Fibroblast of skin of left biceps (primary cell): ENCODE data around the gene PKD2L2.
"Not testable (repeated sequence)": the region's sequence is repeated elsewhere in the genome, so short reads cannot be mapped to it uniquely, and the experiment has no call there.

ENCODE experiments used
- DNase-seq, 2 experiments: peaks; one replicate each; pipeline ENCODE4 v3.0.0-alpha.2; 2013; ENCODE audit warnings: low read depth in 2 of 2

PKD2L2 gene

DNA sequence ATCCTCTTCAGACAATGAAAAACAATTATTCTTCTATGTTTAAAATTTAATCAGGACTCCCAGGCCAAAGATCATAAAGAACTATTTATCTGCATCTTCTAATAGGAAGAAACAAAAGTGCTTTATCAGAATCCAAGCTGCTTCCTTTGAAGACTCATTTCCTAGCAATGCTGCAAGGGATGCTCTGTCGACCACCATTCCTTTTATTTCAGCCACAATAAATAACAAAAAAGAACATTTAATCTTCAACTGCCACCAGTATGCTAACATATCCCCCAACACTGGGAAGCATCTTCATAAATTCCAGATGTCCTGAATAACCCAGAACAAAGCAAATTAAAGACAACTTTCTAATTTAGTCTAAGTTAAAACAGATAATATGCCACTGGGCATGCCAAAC, 68.7 kb downstream of the PKD2L2 start:
- DNase-seq, result no peak

DNA sequence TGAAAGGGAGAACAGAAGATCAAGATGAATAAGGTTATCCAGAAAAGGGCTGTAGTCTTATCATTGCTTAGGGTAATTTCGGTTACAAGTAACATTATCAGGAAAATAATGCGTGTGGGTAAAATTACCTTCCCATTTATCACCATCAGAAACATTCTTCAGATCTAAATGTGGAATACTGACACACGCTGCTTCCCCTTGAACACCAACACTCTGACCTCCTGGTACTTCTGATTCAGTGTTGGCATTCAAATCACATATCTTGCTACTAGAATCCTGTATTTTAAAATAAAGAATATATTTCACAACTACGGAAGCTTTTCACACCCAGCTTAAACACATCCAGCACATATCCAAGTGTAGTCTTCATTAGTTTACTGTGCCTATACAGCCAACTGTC, 70.2 kb downstream of the PKD2L2 start:
- DNase-seq, result no peak

DNA sequence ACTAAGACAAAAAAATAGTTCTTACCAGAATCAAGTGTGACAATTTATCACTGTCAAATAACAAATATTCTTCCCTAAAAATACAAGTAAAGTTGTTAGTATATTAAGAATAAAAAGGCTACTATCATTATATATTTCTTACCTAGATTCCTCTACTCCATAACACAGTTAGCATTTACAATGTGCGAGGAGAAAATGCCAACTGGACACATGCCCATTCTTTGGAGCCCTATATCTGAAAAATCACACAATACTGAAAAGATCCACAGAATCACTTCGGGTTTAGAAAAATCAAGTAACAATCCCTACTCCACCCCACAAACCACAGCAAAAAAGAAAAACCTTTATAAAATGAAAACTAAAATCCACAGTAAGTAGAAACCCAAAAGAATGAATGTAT, 70.9 kb downstream of the PKD2L2 start:
- DNase-seq, result no peak

DNA sequence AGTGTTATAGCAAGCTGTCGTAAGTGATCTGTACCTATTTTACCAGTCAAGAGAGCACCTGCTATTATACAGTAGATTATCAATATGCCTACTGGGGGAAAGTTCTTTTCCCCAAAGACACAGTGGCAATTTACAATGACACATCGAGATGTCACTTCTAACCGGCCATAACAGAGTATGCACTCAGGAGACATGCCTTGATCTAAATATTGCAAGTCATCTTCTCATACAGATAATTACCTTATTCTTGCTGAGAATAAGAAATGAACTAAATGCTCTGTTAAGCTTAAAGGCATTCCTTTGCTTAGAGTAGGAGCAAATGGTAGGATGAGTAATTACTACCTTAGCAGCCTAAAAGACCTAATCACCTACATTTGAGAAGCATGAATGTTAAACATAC, 71.6 kb downstream of the PKD2L2 start:
- DNase-seq, result no peak

DNA sequence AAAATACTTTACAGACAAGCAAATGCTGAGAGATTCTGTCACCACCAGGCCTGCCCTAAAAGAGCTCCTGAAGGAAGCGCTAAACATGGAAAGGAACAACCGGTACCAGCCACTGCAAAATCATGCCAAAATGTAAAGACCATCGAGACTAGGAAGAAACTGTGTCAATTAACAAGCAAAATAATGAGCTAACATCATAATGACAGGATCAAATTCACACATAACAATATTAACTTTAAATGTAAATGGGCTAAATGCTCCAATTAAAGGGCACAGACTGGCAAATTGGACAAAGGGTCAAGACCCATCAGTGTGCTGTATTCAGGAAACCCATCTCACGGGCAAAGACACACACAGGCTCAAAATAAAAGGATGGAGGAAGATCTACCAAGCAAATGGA, 81.1 kb downstream of the PKD2L2 start:
- not testable (repeated sequence) for DNase-seq

DNA sequence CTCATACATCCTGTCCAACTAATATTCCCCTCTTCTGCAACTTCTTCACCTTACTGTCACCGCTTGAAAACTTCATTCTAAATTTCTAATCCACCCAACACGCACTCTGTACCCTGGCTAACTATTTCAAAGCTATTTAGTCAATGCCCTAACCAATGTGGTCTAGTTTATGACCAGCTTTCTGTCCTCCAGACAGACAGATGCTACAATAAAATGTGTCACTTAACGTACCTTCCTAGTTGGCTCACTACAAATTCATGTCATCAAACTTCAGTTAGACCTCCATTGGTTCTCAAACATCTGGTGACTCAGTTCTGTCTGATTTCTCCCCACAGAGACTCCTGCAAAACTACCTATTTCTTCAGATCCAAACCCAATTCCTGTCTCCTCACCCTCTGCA, 86.0 kb downstream of the PKD2L2 start:
- no peak for DNase-seq

DNA sequence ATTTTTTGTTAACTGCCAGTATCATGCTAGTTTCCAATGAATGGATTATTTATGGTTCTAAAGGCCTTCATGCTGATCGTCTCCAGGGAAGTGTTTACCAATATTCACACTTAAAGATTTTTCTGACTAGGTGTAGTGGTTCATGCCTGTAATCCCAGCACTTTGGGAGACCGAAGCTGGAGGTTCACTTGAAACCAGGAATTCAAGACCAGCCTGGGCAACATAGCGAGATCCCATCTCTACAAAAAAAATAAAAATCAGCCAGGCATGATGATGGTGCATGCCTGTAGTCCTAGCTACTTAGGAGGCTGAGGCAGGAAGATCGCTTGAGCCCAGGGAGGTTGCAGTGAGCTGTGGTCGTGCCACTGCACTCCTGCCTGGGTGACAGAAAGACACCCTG, 100.2 kb downstream of the PKD2L2 start:
- DNase-seq, result no peak
